Measurements from ENCODE around the gene RETREG3. TPM values are rescaled to one million over a fixed set of nuclear protein-coding genes. Genes with fewer than 3 reads are reported as not detected.
A peak's percentile ranks its signal among the peaks of the same experiment; 100 is the strongest.

The RETREG3 gene
- total and polyA plus RNA-seq, 9 of the 15 experiments (the other 6 are each of a cell fraction or from before 2014, with no cell fraction given), result 4.1 to 39.0 (median 16.9) TPM

- peak; percentile 64; the same call in 1 of the 2 replicates for TF ChIP-seq NR2F6 (CRISPR knock-in tag; IDR thresholded peaks at IDR 0.05)
- TF ChIP-seq ZNF318 (IDR thresholded peaks at IDR 0.05; ENCODE audit: borderline replicate concordance in 1 of 2, low read depth in 1 of 2), result peak in 1 of 2 experiments; percentile 70; a peak in 1 of 4 replicates
- peak; percentile 49 for TF ChIP-seq E2F8 (IDR thresholded peaks at IDR 0.05; ENCODE audit: low read depth, partially characterized antibody)
- TF ChIP-seq U2AF1 (optimal IDR thresholded peaks at IDR 0.05; ENCODE audit: low read depth, low read length), result no peak
- TF ChIP-seq CEBPG (CRISPR knock-in tag; IDR thresholded peaks at IDR 0.05), result no peak
- TF ChIP-seq CEBPG (tag; conservative IDR thresholded peaks at IDR 0.05 in 1 of 2, IDR thresholded peaks at IDR 0.05 in 1 of 2), result no peak
- no peak for TF ChIP-seq RAD51 (IDR thresholded peaks at IDR 0.05; ENCODE audit: borderline replicate concordance, low read depth)
- no peak for TF ChIP-seq ZNF699 (CRISPR knock-in tag; IDR thresholded peaks at IDR 0.05; ENCODE audit: insufficient replicate concordance)
- no peak for TF ChIP-seq HNRNPH1 (optimal IDR thresholded peaks at IDR 0.05; ENCODE audit: low read depth, low read length)
- no peak for TF ChIP-seq FOXJ2 (tag; IDR thresholded peaks at IDR 0.05)
- no peak for TF ChIP-seq JUND (IDR thresholded peaks at IDR 0.05; ENCODE audit: borderline replicate concordance, low read depth, low read length)
- no peak; the same call in 2 of the 3 replicates for TF ChIP-seq JUND (tag; IDR thresholded peaks at IDR 0.05; ENCODE audit: borderline replicate concordance, low read depth, low read length)
- TF ChIP-seq POLR2H (tag; IDR thresholded peaks at IDR 0.05; ENCODE audit: low read depth), result peak; percentile 79; the same call in 1 of the 2 replicates
Observed at GRCh38 chr17:42535155-42536047, 73.8 kb downstream of the RETREG3 start (continued).
